Measurements from ENCODE around the gene LPAR5. TPM values are rescaled to one million over a fixed set of nuclear protein-coding genes. Genes with fewer than 3 reads are reported as not detected.

The LPAR5 gene
- total RNA-seq, result 10 to 100 TPM; 27.0 to 32.7 TPM

GRCh38 chr12:6635856-6636531, at the start of gene LPAR5:
Gene LPAR5, minus strand, starts transcription at chr12:6635959. Its CDS starts 14,711 bp downstream, at chr12:6621248.
- intact Hi-C loops (cut with DNase I), result no loop called here
- peak within 1 kb of the TSS; percentile 60 to 90 for H3K9ac ChIP-seq (ENCODE audit: low read depth in 2 of 2, low read length in 2 of 2)
- H3K4me1 ChIP-seq, result peaks cover 14% of the 10 kb centered on the region
- no peaks in the 10 kb centered on the region for H3K27me3 ChIP-seq
- TF ChIP-seq, protein P1, sequence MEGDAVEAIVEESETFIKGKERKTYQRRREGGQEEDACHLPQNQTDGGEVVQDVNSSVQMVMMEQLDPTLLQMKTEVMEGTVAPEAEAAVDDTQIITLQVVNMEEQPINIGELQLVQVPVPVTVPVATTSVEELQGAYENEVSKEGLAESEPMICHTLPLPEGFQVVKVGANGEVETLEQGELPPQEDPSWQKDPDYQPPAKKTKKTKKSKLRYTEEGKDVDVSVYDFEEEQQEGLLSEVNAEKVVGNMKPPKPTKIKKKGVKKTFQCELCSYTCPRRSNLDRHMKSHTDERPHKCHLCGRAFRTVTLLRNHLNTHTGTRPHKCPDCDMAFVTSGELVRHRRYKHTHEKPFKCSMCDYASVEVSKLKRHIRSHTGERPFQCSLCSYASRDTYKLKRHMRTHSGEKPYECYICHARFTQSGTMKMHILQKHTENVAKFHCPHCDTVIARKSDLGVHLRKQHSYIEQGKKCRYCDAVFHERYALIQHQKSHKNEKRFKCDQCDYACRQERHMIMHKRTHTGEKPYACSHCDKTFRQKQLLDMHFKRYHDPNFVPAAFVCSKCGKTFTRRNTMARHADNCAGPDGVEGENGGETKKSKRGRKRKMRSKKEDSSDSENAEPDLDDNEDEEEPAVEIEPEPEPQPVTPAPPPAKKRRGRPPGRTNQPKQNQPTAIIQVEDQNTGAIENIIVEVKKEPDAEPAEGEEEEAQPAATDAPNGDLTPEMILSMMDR (IDR thresholded peaks at IDR 0.05), result no peak
- no peaks in the 10 kb centered on the region for H3K36me3 ChIP-seq
- H3K9me3 ChIP-seq, result no peaks in the 10 kb centered on the region
- H3K27ac ChIP-seq, result peak within 1 kb of the TSS; percentile 71
- peak; percentile 94 for DNase-seq
- peak within 1 kb of the TSS; percentile 28 for H3K4me3 ChIP-seq

GRCh38 chr12:6684609-6685008, 48.9 kb upstream of the LPAR5 start:
- Histone ChIP-seq H3K27ac (no peak overlapping the region), H3K4me1 (peaks cover 8% of the 10 kb centered on the region), H3K9ac (ENCODE audit: low read depth in 2 of 2, low read length in 2 of 2) (no peak overlapping the region), H3K9me3 (no peaks in the 10 kb centered on the region), H3K4me3 (no peak overlapping the region), H3K36me3 (peaks cover 5% of the 10 kb centered on the region), H3K27me3 (no peaks in the 10 kb centered on the region)
- intact Hi-C loops (cut with DNase I), result loop anchor here (5.0 kb wide), 1 partner anchor 67 kb away; no protein-coding TSS in a partner anchor
- TF ChIP-seq, protein P1 (IDR thresholded peaks at IDR 0.05), result peak; percentile 31
- peak; percentile 49 for DNase-seq

GRCh38 chr12:6676962-6677361, 41.2 kb upstream of the LPAR5 start:
- Histone ChIP-seq H3K36me3 (peaks cover 47% of the 10 kb centered on the region), H3K9me3 (no peaks in the 10 kb centered on the region), H3K4me1 (no peaks in the 10 kb centered on the region), H3K27ac (no peak overlapping the region), H3K27me3 (no peaks in the 10 kb centered on the region), H3K4me3 (no peak overlapping the region), H3K9ac (ENCODE audit: low read depth in 2 of 2, low read length in 2 of 2) (no peak overlapping the region)
- intact Hi-C loops (cut with DNase I), result no loop called here
- TF ChIP-seq, protein P1 (IDR thresholded peaks at IDR 0.05), result no peak
- no peak for DNase-seq

DNA sequence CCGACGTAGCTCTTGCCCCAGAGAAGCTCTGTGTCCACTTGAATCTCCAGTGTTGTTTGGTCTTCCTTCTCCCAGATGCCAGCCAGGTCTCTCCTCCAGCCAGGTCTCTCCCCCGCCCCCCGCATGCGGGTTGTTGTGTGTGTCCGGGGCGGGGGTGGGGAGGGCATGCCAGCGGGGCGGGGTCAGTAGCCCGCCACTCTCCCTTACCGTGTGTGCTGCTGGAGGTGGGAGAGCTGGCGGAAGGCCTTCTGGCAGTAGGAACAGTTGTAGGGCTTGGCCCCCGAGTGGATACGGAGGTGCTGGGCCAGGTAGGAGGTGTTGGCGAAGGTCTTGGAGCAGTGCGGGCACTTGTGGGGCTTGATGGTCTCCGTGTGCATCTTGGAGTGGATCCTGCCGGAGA, 36.4 kb upstream of the LPAR5 start:
- Histone ChIP-seq H3K27me3 (no peaks in the 10 kb centered on the region), H3K9me3 (no peaks in the 10 kb centered on the region), H3K4me1 (no peaks in the 10 kb centered on the region), H3K4me3 (no peak overlapping the region), H3K9ac (ENCODE audit: low read depth in 2 of 2, low read length in 2 of 2) (no peak overlapping the region), H3K27ac (no peak overlapping the region), H3K36me3 (peaks cover 56% of the 10 kb centered on the region)
- TF ChIP-seq, protein P1 (IDR thresholded peaks at IDR 0.05), result no peak
- intact Hi-C loops (cut with DNase I), result no loop called here
- no peak for DNase-seq

GRCh38 chr12:6667559-6668210, 31.9 kb upstream of the LPAR5 start:
- H3K9me3 ChIP-seq, result no peaks in the 10 kb centered on the region
- H3K36me3 ChIP-seq, result peaks cover 46% of the 10 kb centered on the region
- DNase-seq, result no peak
- H3K27me3 ChIP-seq, result no peaks in the 10 kb centered on the region
- TF ChIP-seq, protein P1 (IDR thresholded peaks at IDR 0.05), result peak; percentile 14
- H3K4me1 ChIP-seq, result no peaks in the 10 kb centered on the region
- no peak overlapping the region for H3K4me3 ChIP-seq
- no peak overlapping the region for H3K27ac ChIP-seq
- H3K9ac ChIP-seq (ENCODE audit: low read depth in 2 of 2, low read length in 2 of 2), result no peak overlapping the region
- intact Hi-C loops (cut with DNase I), result no loop called here
